HG02943 (cell line): ENCODE results near the gene TMEM237.

ENCODE experiments used
- ATAC-seq: cut with Tn5 transposase; IDR thresholded peaks from one replicate; pipeline ENCODE4 v1.9.1; 2021; ENCODE audit warnings: mild to moderate bottlenecking, low read depth, moderate library complexity; ENCODE audit not compliant: unreplicated experiment

The TMEM237 gene

DNA sequence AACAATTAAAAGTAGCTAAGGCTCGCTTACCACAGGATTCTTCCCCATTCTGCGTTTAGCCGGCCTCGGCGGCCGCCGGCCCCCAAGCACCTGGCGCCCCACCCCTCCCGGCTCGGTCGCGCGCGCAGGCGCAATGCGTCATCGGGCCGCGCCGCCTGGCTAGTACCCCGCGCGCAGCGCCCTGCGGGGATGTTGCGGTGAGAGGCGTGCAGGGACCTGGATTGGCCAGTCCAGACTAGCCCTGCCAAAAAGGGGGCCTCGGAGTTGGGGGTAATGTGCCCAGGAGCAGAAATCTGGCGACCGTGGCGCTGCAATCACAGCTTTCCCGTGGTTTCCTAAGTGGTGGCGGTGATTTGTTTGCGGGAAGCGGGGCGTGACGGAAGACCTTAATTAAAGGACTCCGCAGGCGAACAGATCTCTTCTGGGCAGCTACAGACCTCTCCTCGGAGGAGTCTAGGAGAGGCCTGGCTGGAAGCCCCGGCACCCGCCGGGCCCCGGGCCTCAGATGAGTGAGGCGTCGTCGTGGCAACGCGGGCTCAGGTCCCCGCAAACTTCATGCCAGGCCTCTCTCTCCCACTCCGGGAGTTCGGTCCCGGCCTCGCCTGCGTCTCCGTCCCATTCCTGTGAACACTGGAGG is 606 bp downstream of the TMEM237 start:
- peak; percentile 75 for ATAC-seq

DNA sequence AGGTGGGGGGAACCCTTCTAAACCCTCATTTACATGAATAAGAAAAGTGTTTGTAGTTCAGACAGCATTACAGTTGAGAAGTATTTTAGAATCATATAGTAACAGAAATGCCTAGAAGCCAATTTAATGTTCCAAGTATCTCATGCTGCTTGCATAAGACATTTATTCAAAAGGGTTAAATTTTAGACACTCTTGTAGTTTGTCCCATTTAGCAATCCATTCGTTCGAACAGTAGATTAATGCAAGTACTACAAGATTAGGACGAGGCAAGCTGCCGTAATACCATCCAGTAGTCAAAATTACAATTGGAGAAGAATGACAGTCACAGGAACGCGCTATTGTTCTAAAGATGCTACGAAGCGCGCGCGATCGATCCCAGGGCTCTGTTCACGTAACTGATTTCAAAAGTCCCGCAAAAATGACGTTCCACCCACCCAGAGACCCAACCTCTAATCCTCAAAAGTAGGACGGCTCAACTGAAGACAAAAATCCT is 1.2 kb downstream of the TMEM237 start:
- peak; percentile 34 for ATAC-seq

- no peak for ATAC-seq
Measured at GRCh38 chr2:201639205-201639604, 4.1 kb downstream of the TMEM237 start.

- no peak for ATAC-seq
Measured at GRCh38 chr2:201638326-201638725, 5.0 kb downstream of the TMEM237 start.

- no peak for ATAC-seq
Measured at GRCh38 chr2:201633661-201634249, 9.5 kb downstream of the TMEM237 start.

DNA sequence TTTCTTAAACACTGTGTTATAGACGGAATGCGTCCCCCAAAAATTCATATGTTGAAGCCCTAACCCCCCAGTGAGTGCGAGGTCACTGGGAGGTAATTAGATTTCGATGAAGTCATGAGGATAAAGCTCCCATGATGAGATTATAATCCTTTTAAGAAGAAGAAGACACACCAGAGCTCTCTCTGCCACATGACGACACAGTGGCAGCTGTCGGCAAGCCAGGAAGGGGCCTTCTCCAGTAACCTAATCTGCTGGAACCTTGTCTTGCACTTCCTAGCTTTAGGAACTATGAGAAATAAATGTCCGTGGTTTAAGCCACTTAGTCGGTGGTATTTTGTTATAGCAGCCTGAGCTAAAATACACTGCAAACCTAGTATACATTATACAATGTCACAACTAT is 12.3 kb downstream of the TMEM237 start:
- no peak for ATAC-seq

DNA sequence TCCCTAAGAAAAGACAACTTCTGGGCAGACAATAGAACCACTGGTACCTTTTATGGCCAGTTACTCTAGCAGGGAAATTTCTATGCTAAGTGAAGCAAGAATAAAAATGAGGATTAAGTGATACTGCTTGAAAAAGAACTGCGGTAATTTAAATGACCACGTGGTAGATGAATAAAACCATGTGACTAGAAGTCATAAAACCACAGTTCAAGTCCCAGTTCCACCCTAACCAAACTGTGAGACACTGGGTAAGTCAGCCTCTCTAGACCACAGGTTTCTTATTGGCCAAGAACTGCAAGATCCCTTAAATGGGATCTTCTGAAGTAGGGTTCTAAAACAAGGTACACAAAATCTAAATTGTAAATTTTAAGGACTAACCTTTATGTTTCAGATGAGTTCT is 12.7 kb downstream of the TMEM237 start:
- ATAC-seq = no peak

DNA sequence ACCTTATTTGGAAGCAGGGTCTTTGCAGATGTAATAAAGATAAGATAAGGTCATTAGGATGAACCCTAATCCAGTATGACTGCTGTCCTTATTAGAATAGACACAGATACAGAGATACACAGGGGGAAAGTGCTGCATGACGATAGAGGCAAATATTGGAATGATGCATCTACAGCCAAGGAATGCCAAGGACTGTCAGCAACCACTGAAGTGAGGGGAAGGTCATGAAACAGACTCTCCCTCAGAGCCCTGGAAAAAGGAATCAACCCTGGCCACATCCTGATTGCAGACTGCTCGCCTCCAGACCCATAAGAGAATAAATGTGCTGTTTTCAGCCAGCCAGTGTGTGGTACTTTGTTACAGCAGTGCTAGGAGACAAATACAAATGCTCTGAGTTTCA is 14.8 kb downstream of the TMEM237 start:
- no peak for ATAC-seq

GRCh38 chr2:201622306-201622970 is 20.9 kb downstream of the TMEM237 start:
- ATAC-seq = no peak

DNA sequence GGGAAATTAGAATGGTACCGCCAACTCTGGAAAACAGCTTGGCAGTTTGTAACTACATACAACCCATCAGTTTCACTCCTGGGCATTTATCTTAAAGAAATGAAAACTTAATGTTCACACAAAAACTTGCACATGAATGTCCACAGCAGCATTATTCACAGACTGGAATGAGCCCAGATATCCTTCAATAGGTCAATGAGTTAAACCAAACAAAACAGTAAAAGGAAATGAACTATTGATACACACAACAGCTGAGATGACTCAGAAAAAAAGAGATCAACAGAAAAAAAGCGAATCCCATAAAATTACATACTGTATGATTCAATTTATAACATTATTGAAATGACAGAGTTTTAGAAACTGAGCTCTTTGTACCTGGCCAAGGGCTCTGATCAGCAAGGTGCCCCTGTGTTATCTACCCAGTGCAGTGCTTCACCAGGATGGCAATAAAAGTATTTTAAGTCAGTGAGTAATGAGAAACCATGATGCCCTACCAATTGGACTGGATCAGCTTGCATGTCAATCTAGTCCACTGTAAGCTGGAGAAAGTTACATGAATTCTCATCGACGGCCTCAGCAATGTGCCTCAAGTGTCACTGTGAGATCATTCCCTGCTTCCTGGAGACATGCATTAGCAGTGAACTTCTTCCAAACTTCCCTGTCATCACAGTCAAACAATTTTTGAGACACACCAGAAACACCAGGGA is 21.9 kb downstream of the TMEM237 start:
- ATAC-seq = no peak

DNA sequence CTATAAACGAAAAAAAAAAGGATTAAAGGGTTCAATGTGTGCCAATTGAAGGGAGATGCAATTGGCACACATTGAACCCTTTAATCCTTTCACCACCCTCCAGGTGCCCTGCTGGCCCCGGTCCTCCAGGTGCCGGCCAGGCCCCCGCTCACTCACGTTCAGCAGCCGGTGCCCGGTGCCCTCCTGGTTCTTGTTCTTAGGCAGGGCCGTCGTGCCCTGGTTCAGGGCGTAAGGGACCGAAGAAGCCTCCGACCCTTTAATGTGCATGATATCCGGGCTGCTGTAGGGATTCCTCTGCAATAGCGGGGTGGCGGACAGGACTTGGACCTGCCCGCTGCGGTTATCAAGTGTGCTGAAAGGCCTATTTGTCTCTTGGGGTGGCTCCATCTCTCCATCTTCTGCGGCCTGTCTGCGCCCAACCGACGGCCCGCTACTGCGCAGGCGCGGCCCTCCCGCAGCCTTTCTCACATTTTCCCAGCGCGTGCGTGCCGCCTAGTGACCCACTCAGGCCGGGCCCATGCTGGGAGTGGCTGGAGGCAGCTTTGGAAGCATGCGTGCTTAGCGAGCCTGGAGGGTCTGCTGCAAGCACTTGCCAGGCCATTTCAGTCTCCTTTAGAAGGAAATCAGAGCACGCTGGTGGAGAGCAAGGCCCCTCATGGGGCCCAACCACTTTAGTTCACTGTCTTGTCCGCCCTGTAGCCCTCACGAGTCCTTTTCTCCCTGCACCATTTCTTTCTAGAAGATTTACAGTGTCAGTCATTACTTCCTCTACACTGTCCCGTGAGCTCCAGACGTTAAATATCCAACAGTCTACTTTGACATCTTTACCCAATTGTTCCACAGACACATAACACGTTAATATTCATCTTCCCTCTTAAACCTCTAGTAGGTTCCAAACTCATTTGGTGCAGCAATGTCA is 24.3 kb downstream of the TMEM237 start:
- ATAC-seq = no peak

GRCh38 chr2:201608021-201608420 is 35.3 kb downstream of the TMEM237 start:
- ATAC-seq = no peak

DNA sequence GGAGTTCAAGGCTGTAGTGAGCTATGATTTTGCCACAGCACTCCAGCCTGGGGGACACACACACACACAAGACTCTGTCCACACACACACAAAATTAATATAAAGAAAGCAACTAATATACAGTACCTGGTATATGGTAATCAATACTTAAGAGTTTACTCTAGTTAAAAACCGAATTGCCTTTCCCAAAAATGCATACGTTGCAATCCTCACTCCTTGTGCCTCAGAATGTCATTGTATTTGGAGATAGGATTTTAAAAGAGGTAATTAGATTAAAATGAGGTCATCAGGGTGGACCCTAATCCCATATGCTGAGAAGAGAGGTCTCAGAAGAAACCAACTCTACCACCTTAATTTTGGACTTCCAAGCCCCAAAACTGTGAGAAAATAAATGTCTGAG is 35.7 kb downstream of the TMEM237 start:
- ATAC-seq = no peak

DNA sequence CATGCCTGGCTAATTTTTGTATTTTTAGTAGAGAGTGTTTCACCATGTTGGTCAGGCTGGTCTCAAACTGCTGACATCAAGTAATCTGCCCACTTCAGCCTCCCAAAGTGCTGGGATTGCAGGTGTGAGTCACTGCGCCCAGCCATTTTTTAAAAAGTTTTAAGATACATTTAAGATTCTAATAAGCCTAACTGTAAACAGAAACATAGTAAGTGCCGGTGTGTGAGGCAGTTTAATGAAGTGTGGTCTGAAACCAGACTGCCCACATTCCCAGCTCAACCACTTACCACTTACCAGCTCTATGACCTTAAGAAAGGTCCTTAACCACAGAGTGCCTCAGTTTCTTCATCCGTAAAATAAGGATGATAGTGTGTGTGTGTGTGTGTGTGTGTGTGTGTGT is 42.4 kb downstream of the TMEM237 start:
- no peak for ATAC-seq

GRCh38 chr2:201597397-201597796 is 45.9 kb downstream of the TMEM237 start:
- ATAC-seq = no peak

GRCh38 chr2:201580486-201580885 is 62.8 kb downstream of the TMEM237 start:
- ATAC-seq = no peak

DNA sequence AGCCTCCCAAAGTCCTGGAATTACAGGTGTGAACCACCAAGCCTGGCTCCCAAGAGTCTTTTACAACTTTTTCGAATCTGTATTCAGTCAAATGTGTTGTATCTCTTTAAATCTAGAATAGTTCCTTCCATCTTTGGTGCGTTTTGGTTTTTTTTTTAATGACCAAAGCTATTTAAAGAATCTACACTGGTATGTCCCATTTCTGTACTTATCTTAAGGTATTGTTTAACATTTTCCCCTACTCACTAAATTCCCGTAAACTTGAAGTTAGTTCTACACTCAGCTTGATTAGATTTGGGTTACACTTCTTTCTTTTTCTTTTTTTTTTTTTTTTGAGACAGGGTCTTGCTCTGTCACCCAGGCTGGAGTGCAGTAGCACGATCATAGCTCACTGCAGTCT is 63.8 kb downstream of the TMEM237 start:
- ATAC-seq = no peak

GRCh38 chr2:201575971-201576370 is 67.3 kb downstream of the TMEM237 start:
- ATAC-seq = no peak

- no peak for ATAC-seq
Measured at GRCh38 chr2:201574766-201575165, 68.5 kb downstream of the TMEM237 start.

DNA sequence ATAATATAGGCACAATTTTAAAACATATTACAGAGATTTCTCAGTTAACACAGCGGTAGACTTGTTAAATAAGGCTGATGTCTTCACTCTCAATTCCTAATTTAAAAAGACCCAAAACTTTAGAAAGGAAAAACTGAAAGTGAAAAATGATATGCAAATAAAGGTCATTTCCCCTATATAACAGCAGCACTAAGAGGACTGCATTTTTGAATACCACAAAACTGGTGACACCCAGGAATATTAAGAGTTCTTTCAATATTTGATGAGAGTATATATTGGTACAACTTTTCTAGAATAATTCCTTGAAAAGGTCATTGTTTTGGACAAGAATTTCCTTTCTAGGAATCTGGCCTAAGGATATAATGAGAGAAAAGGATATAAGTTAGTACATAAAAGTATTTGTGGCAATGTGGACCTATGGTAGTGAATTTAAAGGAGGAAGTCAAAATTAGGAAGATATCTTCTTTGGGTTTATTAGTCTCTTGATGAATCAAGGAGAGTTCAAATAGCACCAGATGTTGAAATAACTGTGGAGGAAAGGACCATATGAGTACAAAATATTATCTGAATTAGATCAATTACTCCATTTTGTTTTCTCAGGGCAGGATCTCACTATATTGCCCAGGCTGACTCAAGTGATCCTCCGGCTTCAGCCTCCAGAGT is 70.3 kb downstream of the TMEM237 start:
- no peak for ATAC-seq
